Measurements from ENCODE around the gene ESM1. TPM values are rescaled to one million over a fixed set of nuclear protein-coding genes. Genes with fewer than 3 reads are reported as not detected.

ESM1 gene
- total and polyA plus RNA-seq, 2 of the 8 experiments (the other 6 are each of a cell fraction or from before 2014, with no cell fraction given): not detected

DNA sequence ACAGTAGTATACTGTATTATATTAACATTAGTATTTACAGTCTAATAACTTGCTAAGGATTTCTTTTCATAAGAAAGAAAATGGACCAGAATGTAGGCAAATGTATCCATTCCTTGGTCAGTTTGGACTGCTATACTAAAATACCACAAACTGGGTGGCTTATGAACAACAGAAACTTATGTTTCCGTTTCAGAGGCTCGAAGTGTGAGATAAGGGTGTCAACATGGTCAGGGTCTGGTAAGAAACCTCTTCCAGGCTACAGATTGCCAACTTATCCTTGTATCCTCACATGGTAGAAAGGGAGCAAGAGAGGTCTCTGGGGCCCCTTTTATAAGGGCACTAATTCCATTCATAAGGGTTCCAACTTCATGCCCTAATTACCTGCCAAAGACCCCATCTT lies 9.2 kb upstream of the ESM1 start:
- no peak overlapping the region for H2BK5ac ChIP-seq (ENCODE audit: low read depth, low read length)
- no peaks in the 10 kb centered on the region for H3K23me2 ChIP-seq (ENCODE audit: low read depth, low read length)
- no peaks in the 10 kb centered on the region for H3K79me1 ChIP-seq (ENCODE audit: low read depth, low read length)
- 94% methylated on average over 2 of the region's 2 CpGs; no CpG with 5 or more reads in 1 of the 2 experiments for WGBS, 2 experiments (ENCODE audit: extremely low coverage in 1 of 2, insufficient coverage in 1 of 2, insufficient read length in 1 of 2, insufficient replicate concordance in 2 of 2, low coverage in 1 of 2, low lambda C conversion rate in 2 of 2, missing lambda C conversion rate in 1 of 2)
- H3K14ac ChIP-seq (ENCODE audit: insufficient read length): no peak overlapping the region
- ChIA-PET CTCF (ENCODE audit: partially characterized antibody) (no interaction called here), POLR2A (ENCODE audit: partially characterized antibody) (no interaction called here)
- no peak overlapping the region for H2BK15ac ChIP-seq (ENCODE audit: low read length)
- no peaks in the 10 kb centered on the region for H3K79me2 ChIP-seq (ENCODE audit: control insufficient read depth in 1 of 2, insufficient read depth in 2 of 2, low read length in 2 of 2)
- no peak overlapping the region for H3K23ac ChIP-seq (ENCODE audit: insufficient read length)
- no peak overlapping the region for H2BK120ac ChIP-seq (replicated peaks; ENCODE audit: low read depth, low read length)
- H2AFZ ChIP-seq (ENCODE audit: low read length): no peak overlapping the region
- H4K20me1 ChIP-seq (replicated peaks in 1 of 2; ENCODE audit: control insufficient read depth in 1 of 2, insufficient read depth in 2 of 2, low read length in 2 of 2): no peaks in the 10 kb centered on the region
- peaks cover 0 to 11% (median 1%) of the 10 kb centered on the region in 4 experiments; a peak in 3 of 7 replicates for H3K4me1 ChIP-seq (replicated peaks in 1 of 4; ENCODE audit: control insufficient read depth in 3 of 4, insufficient read depth in 4 of 4, low read length in 3 of 4)
- H3K18ac ChIP-seq (ENCODE audit: extremely low read depth, low read length): no peak overlapping the region
- FAIRE-seq (no peak), DNase-seq (ENCODE audit: low read depth in 1 of 2, low spot score in 2 of 2) (no peak)
- H3K9ac ChIP-seq (replicated peaks in 1 of 4; ENCODE audit: extremely low read depth in 1 of 4, low read depth in 3 of 4, low read length in 3 of 4): no peak overlapping the region
- no peak overlapping the region for H4K91ac ChIP-seq (replicated peaks; ENCODE audit: insufficient read length, low read length)
- H3K27me3 ChIP-seq (replicated peaks in 1 of 4; ENCODE audit: control insufficient read depth in 3 of 4, extremely low read depth in 1 of 4, insufficient read depth in 3 of 4, low read length in 3 of 4): no peaks in the 10 kb centered on the region
- H3K36me3 ChIP-seq (ENCODE audit: control insufficient read depth in 2 of 4, insufficient read depth in 4 of 4, low read length in 3 of 4): no peaks in the 10 kb centered on the region
- H4K8ac ChIP-seq (ENCODE audit: extremely low read depth, insufficient read depth, low read length): no peak overlapping the region
- no peak overlapping the region for H3K56ac ChIP-seq (replicated peaks; ENCODE audit: insufficient read length, low read depth, low read length)
- no peak overlapping the region for H3K4me2 ChIP-seq (ENCODE audit: insufficient read depth in 1 of 2, low read depth in 2 of 2, low read length in 2 of 2)
- no peaks in the 10 kb centered on the region for H3K9me3 ChIP-seq (ENCODE audit: insufficient read depth in 2 of 2, low read depth in 1 of 2, low read length in 1 of 2)
- H3K27ac ChIP-seq (ENCODE audit: low read depth, low read length): no peak overlapping the region
- no peak overlapping the region for H3K4ac ChIP-seq (replicated peaks; ENCODE audit: insufficient read length, low read depth, low read length)
- H3K4me3 ChIP-seq (ENCODE audit: extremely low read depth in 1 of 4, insufficient read depth in 2 of 4, low read depth in 3 of 4, low read length in 4 of 4): no peak overlapping the region
- H2AK5ac ChIP-seq (ENCODE audit: low read depth, low read length): no peak overlapping the region
- H2BK12ac ChIP-seq (ENCODE audit: low read depth, low read length): no peak overlapping the region
- no peak overlapping the region for H4K5ac ChIP-seq (ENCODE audit: insufficient read length, low read depth, low read length)
- H2BK20ac ChIP-seq (ENCODE audit: low read length): no peak overlapping the region
- TF ChIP-seq SP4 (IDR thresholded peaks at IDR 0.05; ENCODE audit: low read length) (no peak), CREB1 (IDR thresholded peaks at IDR 0.05) (no peak), SRF (IDR thresholded peaks at IDR 0.05; ENCODE audit: low read depth, low read length) (no peak), TAF1 (IDR thresholded peaks at IDR 0.05; ENCODE audit: low read depth, low read length) (no peak)

All from H1 (cell line).